Mucosa of gallbladder (tissue), 1 donor: Measurements from ENCODE around the gene UTF1. TPM values are rescaled to one million over a fixed set of nuclear protein-coding genes. Genes with fewer than 3 reads are reported as not detected.

ENCODE experiments used
- DNase-seq: peaks from one replicate; pipeline ENCODE4 v3.0.0-alpha.2; 2020; ENCODE audit warnings: low spot score
- total RNA-seq: library from RNA; stranded (reverse); gene quantifications from one replicate; pipeline ENCODE4 v1.2.1, GENCODE V29; 2021
- donor health status: DM: no; HTN: no; CAD: no.

UTF1 gene
- total RNA-seq, 1 donor from 2014 or later, result not detected

DNA sequence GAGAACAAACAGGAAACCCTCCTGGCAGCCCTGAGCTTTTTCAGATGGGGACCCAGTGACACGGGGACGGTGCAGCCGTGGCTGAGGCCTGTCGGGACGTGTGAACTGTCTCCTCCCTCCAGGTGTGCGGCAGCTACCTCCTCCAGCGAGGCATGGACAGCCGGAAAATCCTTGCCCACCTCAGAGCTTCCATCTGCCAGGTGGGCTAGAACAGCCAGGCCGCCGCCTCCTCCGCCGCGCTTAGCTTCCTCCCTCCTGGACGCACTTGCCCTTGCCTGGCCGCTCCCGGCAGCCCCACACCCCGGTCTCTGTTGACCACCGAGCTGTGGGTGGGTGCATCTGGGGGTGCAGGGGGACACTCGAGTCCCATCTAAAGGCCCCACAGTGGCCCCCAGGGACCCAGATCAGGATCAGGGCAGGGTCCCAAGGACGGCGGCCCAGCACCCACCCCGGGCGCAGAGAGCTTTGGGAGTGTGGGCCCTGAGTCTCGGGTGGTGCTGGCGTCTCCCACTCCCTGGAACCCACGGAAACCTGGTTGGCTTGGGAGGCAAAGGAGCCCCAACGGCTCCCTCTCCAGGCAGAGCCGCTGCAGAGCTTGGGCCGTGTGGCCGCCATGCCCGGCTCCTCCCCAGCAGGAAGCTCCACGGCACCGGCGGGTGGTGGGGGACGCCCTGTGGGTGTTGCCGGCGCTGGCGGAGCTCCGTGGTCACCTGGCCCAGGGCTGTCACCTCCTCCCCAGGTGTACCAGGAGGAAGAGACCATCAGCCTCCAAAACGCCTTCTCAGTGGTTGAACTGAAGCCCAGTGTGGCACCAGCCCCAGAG is 32.9 kb upstream of the UTF1 start:
- DNase-seq, result no peak

DNA sequence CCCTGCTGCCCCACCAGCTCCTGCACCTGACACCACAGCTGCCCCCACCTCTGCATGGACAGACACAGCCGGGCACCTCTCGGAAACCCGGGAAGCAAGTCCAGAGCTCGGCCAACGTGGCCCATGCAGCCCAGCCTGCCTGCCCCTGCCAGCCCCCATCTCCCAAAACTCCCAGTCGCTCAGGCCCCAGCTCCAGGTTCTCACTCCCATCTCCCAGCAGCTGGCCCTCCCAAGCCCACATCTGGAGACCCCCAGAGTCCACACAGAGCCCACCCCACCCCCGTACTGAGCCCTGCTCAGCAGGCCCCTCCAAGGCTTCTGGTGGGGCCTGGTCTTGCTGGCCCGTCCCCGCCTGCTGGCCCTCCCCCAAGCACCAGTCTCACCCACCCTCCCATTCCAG is 32.2 kb upstream of the UTF1 start:
- no peak for DNase-seq

DNA sequence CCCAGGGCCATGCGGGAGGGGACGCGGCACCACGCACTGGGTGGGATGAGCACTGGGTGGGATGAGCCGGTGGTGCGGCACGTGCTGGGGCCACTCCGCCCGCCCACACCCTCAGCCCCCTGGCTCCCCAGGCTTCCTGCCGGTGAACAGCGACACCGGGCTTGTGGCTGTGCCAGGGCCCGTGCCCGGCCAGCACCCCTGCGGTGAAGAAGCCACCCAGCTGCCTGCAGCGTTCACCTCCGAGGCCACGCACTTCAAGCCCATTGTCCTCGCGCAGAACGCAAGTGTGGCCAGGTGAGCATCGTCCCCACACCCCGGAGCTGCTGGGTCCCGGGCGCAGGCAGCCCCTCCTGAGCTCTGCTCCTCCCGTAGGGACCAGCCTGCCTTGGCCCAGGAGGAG is 31.8 kb upstream of the UTF1 start:
- no peak for DNase-seq

GRCh38 chr10:133198621-133199487 is 31.2 kb upstream of the UTF1 start:
- no peak for DNase-seq

DNA sequence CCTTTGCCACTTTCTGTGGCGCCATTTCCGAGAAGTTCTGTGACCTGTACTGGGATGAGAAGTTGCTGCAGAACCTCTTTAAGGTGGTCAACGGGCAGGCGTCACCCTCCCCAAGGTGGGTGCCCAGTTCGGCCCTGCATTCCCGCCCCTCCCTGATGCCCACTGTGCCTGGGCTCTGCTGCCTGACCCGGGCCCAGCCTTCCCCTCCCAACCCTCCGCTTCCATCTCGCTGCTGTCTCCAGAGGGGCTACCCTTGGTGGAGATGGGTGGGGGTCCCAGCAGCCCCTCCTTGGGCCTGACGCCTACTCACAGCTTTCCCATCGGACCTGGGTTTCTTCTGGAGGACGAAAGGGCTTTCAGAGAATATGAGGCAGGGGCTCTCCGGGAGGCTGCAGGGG is 30.5 kb upstream of the UTF1 start:
- DNase-seq, result no peak

- DNase-seq, result no peak
Measured at GRCh38 chr10:133199992-133200611, 29.9 kb upstream of the UTF1 start.

DNA sequence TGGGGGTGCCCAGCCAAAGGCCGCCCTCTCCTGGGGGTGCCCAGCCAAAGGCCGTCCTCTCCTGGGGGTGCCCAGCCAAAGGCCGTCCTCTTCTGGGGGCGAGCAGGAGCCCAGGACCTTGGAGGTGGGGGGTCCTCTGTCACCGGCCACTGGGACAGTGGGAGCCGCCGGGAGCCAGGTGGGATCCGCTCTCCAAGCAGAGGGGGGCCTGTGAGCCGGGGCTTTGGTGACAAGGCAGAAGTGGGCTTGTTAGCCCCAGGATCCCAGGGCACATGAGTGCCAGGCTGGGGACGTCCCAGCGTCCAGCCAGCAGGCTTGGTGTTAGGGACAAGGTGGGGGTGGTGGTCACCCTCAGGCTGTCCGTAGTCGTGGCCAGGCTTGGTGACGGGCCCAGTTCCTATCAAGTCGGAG is 29.4 kb upstream of the UTF1 start:
- DNase-seq, result no peak

- no peak for DNase-seq
Measured at GRCh38 chr10:133201151-133201947, 28.7 kb upstream of the UTF1 start.

DNA sequence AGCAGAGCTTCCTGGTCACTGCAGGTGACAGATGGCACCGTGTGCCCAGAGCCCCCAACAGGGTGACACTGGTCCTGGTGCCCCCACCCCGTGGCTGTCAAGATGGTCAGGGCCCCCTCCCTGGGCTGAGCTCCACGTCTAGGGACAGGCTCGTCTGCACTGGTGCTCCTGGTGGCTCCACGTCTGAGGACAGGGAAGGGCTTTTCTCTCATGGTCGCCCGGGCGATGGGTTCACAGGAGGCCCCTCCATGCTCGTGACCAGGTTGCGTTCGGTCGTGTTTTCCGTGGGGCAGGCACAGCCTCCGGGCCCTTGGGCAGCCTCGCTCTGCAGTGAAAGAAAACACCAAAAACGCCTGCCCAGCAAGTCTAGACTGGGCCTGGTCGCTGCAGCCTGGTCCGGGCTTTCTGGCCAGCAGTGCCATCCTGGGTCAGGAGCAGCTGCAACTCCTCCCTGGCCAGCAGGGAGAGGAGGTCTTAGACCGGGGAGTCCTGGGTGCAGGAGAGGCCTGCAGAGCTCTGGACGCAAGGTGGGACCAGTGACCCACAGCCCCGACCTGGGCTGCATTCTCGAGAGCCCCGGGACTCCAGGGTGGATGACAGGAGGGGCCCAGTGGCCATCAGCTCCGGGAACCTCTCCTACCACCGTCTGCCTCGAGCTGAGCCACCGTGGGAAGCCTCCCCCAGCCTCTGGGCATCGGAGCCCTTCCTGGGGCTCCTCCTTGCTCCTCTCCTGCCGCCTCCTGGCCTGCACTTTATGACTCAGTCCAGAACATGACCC is 27.9 kb upstream of the UTF1 start:
- no peak for DNase-seq

GRCh38 chr10:133202778-133203651 is 27.0 kb upstream of the UTF1 start:
- no peak for DNase-seq

GRCh38 chr10:133203652-133204195 is 26.3 kb upstream of the UTF1 start:
- DNase-seq, result no peak

DNA sequence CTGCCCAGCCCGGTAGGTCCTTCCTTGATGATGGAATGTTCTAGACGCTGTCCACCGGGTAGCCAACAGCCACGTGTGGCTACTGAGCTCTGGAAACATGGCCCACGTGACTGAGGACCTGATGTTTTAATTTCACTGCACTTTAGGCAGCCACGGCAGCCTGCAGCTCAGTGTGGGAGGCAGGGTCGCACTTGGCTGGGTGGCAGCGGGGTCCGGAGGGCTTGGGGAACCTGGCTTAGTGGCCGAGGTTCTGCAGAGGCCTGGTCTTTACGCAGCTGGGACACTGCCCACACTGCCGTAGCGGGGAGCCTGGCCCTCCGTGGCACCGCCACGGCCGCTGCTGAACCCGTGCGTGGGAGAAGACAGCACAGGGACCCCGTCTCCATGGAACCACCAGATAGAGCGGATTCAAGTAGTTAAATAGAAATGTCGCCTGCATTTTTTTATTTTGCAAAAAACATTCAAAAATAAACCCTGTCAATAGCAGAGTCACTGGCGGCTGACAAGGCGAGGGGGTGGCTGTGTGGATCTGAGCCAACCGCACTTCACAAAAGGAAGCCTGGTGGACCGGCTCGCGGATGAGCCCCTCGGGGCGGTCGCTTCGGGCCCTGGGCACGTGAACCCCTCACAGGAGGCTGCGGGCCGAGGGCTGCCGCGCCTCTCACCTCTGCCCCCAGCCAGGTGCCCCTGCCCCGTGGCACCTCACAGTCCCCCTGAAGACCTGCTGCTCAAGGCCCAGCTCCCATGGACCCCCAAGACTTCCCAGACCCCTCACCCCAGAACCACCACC is 25.6 kb upstream of the UTF1 start:
- no peak for DNase-seq

DNA sequence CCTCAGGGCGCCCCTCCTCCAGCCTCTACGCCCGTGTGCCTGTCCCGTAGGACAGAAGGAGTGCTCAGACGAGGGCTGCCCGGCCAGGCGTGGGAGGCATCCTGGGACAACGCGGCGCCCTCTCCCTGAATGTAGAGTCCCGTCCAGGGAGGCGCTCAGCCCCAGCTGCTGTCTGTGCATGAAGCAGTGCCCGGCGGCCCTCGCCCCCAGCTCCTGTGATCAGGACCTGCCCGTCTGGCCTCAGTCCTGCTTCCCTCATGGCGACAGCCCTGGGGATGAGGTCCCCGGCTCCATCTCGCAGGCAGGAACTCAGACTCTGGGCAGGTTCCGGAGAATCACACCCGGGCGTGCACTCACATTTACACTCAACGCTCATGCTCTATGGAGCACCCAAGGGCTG is 24.9 kb upstream of the UTF1 start:
- DNase-seq, result no peak

- no peak for DNase-seq
Measured at GRCh38 chr10:133206356-133207040, 23.5 kb upstream of the UTF1 start.

GRCh38 chr10:133207041-133207600 is 22.9 kb upstream of the UTF1 start:
- no peak for DNase-seq

GRCh38 chr10:133207627-133208026 is 22.4 kb upstream of the UTF1 start:
- no peak for DNase-seq

DNA sequence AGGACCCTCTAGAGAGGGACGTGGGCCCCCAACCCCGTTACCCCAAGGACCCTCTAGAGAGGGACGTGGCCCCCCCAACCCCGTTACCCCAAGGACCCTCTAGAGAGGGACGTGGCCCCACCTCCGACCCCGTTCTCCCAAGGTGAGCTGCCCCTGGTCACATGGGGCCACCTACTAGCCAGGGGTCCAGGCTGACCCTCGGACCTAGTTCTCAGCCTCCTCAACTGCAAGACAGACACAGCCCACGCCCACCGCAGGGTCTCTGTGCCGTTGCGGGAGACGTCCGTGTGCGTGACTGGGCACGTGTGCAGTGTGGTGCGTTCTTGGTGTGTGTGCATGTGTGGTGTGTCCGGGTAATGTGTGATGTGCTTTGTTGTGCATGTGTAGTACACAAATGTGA is 21.6 kb upstream of the UTF1 start:
- DNase-seq, result no peak

DNA sequence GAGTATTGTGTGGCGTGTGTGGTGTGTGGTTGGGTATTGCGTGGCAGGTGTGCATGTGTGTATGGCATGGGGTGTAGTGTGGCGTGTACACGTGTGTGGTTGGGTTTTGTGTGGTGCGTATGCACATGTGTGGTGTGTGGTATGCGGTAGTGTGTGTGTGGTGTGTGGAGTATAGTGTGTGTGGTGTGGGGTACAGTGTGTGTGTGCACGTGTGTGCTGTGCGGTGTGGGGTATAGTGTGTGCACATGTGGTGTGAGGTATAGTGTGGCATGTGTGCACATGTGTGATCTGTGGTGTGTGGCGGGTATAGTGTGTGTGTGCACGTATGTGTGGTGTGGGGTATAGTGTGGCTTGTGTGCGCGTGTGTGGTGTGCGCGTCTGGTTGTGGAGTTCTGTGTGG is 20.9 kb upstream of the UTF1 start:
- DNase-seq, result no peak
